HCT116 (cell line): ENCODE measurements around the gene RBM38. TPM values are rescaled to one million over a fixed set of nuclear protein-coding genes. Genes with fewer than 3 reads are reported as not detected.

Experiments used
- ATAC-seq: fragments of 200-7000 bp; cut with Tn5 transposase; 2 replicates; pipeline ENCODE4 v1.9.1; 2020; ENCODE audit warnings: mild to moderate bottlenecking, moderate library complexity
- BruUV-seq: library from RNA; stranded (reverse); fragments of 400-500 nt; replicated peaks from 2 replicates; lab custom pipeline; 2021; lab: Mats Ljungman, UMichigan
- CTCF ChIA-PET: fragments of 300-600 bp; sonication (Branson Sonifier 250); formaldehyde crosslinking; loops from one replicate; lab custom pipeline; 2021; ENCODE audit warnings: antibody characterized with exemption; lab: Charles Lee
- POLR2A ChIA-PET: fragments of 300-600, 350-600 bp; sonication (Branson Sonifier 250); formaldehyde crosslinking; loops from one replicate; lab custom pipeline; 2021; ENCODE audit warnings: antibody characterized with exemption; lab: Charles Lee
- RAD21 ChIA-PET, 2 experiments: fragments of 300-600 bp; sonication (Branson Sonifier 250); formaldehyde crosslinking; loops; one replicate each; lab custom pipeline; 2023; ENCODE audit warnings: low total read pairs in 2 of 2; ENCODE audit not compliant: uncharacterized antibody in 2 of 2, unreplicated experiment in 2 of 2, low non-redundant PET in 1 of 2; lab: Charles Lee
- DNase-seq: peaks from one replicate; pipeline ENCODE4 v3.0.0-alpha.2; 2010; ENCODE audit warnings: low read depth, low spot score
- H2AFZ ChIP-seq: fragments of 200-600 bp; shearing (Covaris generic), sonication (generic); 2 replicates; pipeline ENCODE4 v1.6.1; 2017; ENCODE audit warnings: low read depth, mixed run types, mixed read lengths, antibody characterized with exemption, low read length; ENCODE audit not compliant: poor library complexity, severe bottlenecking
- H3K27ac ChIP-seq: 2 replicates; pipeline ENCODE4 v1.5.1; 2012; ENCODE audit warnings: low read depth, low read length
- H3K27me3 ChIP-seq: fragments of 200-600 bp; sonication (generic); 2 replicates; pipeline ENCODE4 v1.6.1; 2016; ENCODE audit warnings: mixed run types, low read length, mixed read lengths; ENCODE audit not compliant: insufficient read depth
- H3K36me3 ChIP-seq, 2 experiments: fragments of 200-500 bp in 1 of 2; fragments of 200-600 bp in 1 of 2; sonication (Bioruptor generic) in 1 of 2; sonication (generic) in 1 of 2; 2 replicates each; pipeline versions ENCODE4 v1.5.1 to v1.6.1; 2014 to 2016; ENCODE audit warnings: low read length in 2 of 2, inconsistent platforms in 1 of 2, mixed read lengths in 1 of 2, mixed run types in 1 of 2; ENCODE audit not compliant: insufficient read depth in 2 of 2, control insufficient read depth in 1 of 2
- H3K4me1 ChIP-seq, 2 experiments: fragments of 200-600 bp in 1 of 2; sonication (generic) in 1 of 2; 2 replicates each; pipeline versions ENCODE4 v1.5.1 to v1.6.1; 2012 to 2017; ENCODE audit warnings: low read length in 2 of 2, inconsistent platforms in 1 of 2, mild to moderate bottlenecking in 1 of 2, mixed read lengths in 1 of 2, mixed run types in 1 of 2, moderate library complexity in 1 of 2; ENCODE audit not compliant: insufficient read depth in 2 of 2, control insufficient read depth in 1 of 2
- H3K4me2 ChIP-seq: fragments of 200-600 bp; sonication (generic); 2 replicates; pipeline ENCODE4 v1.6.1; 2017; ENCODE audit warnings: mixed run types, low read length, mixed read lengths
- H3K4me3 ChIP-seq, 2 experiments: fragments of 200-600 bp in 1 of 2; sonication (generic) in 1 of 2; replicated peaks in 1 of 2; 2 replicates each; pipeline ENCODE4 v1.5.1; 2011 to 2016; ENCODE audit warnings: low read length in 2 of 2, control low read depth in 1 of 2, low read depth in 1 of 2, mild to moderate bottlenecking in 1 of 2, mixed read lengths in 1 of 2, mixed run types in 1 of 2
- H3K79me2 ChIP-seq: fragments of 200-600 bp; sonication (generic); 2 replicates; pipeline ENCODE4 v1.6.1; 2017; ENCODE audit warnings: mild to moderate bottlenecking, mixed run types, low read length, moderate library complexity, mixed read lengths; ENCODE audit not compliant: insufficient read depth
- H3K9ac ChIP-seq: fragments of 200-600 bp; sonication (generic); 2 replicates; pipeline ENCODE4 v1.6.1; 2016; ENCODE audit warnings: low read length, mixed read lengths
- H3K9me2 ChIP-seq: fragments of 200-600 bp; sonication (generic), shearing (Covaris generic); 2 replicates; pipeline ENCODE4 v1.6.1; 2017; ENCODE audit warnings: mixed run types, mild to moderate bottlenecking, moderate library complexity; ENCODE audit not compliant: insufficient read depth
- H3K9me3 ChIP-seq, 2 experiments: fragments of 200-500 bp in 1 of 2; fragments of 200-600 bp in 1 of 2; sonication (Bioruptor generic) in 1 of 2; sonication (generic) in 1 of 2; 2 replicates each; pipeline ENCODE4 v1.6.1; 2014 to 2017; ENCODE audit warnings: low read length in 2 of 2, mixed read lengths in 2 of 2, inconsistent platforms in 1 of 2, low read depth in 1 of 2, mild to moderate bottlenecking in 1 of 2, mixed run types in 1 of 2, moderate library complexity in 1 of 2; ENCODE audit not compliant: control insufficient read depth in 1 of 2, insufficient read depth in 1 of 2
- H4K20me1 ChIP-seq: fragments of 200-600 bp; sonication (generic), shearing (Covaris generic); 2 replicates; pipeline ENCODE4 v1.6.1; 2017; ENCODE audit warnings: mixed run types, mild to moderate bottlenecking, moderate library complexity; ENCODE audit not compliant: insufficient read depth
- CBX3 ChIP-seq: IDR thresholded peaks from 2 replicates; pipeline ENCODE4 v1.6.1; 2012; ENCODE audit warnings: low read depth
- ELF1 ChIP-seq: IDR thresholded peaks from 2 replicates; pipeline ENCODE4 v1.6.1; 2012; ENCODE audit warnings: low read depth, borderline replicate concordance
- EZH2 ChIP-seq: fragments of 200-600 bp; sonication (generic); IDR thresholded peaks from 2 replicates; pipeline ENCODE4 v1.6.1; 2017; ENCODE audit warnings: antibody characterized with exemption, mixed run types
- EZH2phosphoT487 ChIP-seq: fragments of 200-600 bp; IDR thresholded peaks from 2 replicates; pipeline ENCODE4 v1.6.1; 2018; ENCODE audit warnings: antibody characterized with exemption, borderline replicate concordance
- FOSL1 ChIP-seq: IDR thresholded peaks from 2 replicates; pipeline ENCODE4 v1.6.1; 2012; ENCODE audit warnings: low read depth
- JUND ChIP-seq: IDR thresholded peaks from 2 replicates; pipeline ENCODE4 v1.6.1; 2012
- POLR2A ChIP-seq: IDR thresholded peaks from 2 replicates; pipeline ENCODE4 v1.7.0; 2011; ENCODE audit warnings: borderline replicate concordance; ENCODE audit not compliant: insufficient read depth, insufficient read length; ENCODE audit errors: extremely low read depth
- POLR2AphosphoS5 ChIP-seq: IDR thresholded peaks from 2 replicates; pipeline ENCODE4 v1.6.1; 2011; ENCODE audit warnings: mild to moderate bottlenecking, low read depth, low read length, moderate library complexity
- RAD21 ChIP-seq: IDR thresholded peaks from 2 replicates; pipeline ENCODE4 v1.6.1; 2012; ENCODE audit warnings: low read depth, mild to moderate bottlenecking
- SIN3A ChIP-seq: IDR thresholded peaks from 2 replicates; pipeline ENCODE4 v1.6.1; 2012; ENCODE audit warnings: low read depth
- SRF ChIP-seq: IDR thresholded peaks from 2 replicates; pipeline ENCODE4 v1.6.1; 2012; ENCODE audit warnings: low read depth
- ZFX ChIP-seq: fragments of 450-650 bp; IDR thresholded peaks from 2 replicates; pipeline ENCODE4 v1.6.1; 2017
- intact Hi-C: fragments of 100-400 bp; cut with micrococcal nuclease; formaldehyde crosslinking; loops from 2 replicates; pipeline ENCODE4 v1.10.0; 2022
- total RNA-seq: library from RNA; stranded (reverse); gene quantifications from one replicate; pipeline ENCODE4 v1.2.1, GENCODE V29; 2021; ENCODE audit not compliant: unreplicated experiment
- TF ChIP-seq, protein P1 (sequence below): IDR thresholded peaks from 2 replicates; pipeline ENCODE4 v1.6.1; 2012
- TF ChIP-seq, protein P2 (sequence below): IDR thresholded peaks from 2 replicates; pipeline ENCODE4 v1.6.1; 2011; ENCODE audit warnings: mild to moderate bottlenecking, low read length, moderate library complexity; ENCODE audit not compliant: insufficient replicate concordance; ENCODE audit errors: extremely low read depth

Gene RBM38
- total RNA-seq, 1 experiment from 2014 or later = 36.2 TPM

DNA sequence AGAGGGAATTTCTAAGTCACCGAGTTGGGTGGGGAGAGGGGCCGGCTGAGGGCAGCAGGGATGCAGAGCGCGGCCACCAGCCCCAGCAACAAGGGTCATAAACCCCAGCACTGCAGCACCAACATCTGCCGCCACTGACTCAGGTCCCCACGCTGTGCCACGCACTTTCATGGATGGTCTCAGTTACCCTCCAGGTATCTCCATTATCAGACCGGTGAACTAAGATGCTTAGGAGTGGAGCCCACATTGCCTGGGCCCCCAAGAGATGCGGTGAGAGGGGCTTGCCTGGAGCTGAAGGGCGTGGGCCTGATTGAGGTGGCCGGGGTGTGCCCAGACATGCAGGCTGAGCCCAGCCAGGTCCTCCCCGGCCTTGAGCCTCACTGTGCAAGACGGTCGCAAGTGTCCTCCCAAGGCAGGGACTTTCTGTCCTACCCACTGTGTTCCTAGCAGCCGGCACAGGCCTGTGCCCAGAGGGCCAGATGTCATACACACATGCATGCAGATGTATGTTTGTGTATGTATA, 19.3 kb downstream of the RBM38 start:
- ChIA-PET POLR2A (no interaction called here), CTCF (no interaction called here), RAD21 (no interaction called here)
- H3K27ac ChIP-seq = no peak overlapping the region
- TF ChIP-seq CBX3 = no peak
- TF ChIP-seq ELF1 = no peak
- TF ChIP-seq POLR2AphosphoS5 = no peak
- no peak for TF ChIP-seq SRF
- no peak for TF ChIP-seq POLR2A
- no peak for TF ChIP-seq FOSL1
- TF ChIP-seq SIN3A = no peak
- no peak for TF ChIP-seq JUND
- TF ChIP-seq ZFX = no peak
- TF ChIP-seq, protein P1, sequence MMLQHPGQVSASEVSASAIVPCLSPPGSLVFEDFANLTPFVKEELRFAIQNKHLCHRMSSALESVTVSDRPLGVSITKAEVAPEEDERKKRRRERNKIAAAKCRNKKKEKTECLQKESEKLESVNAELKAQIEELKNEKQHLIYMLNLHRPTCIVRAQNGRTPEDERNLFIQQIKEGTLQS = no peak
- TF ChIP-seq RAD21 = no peak
- no peak for TF ChIP-seq EZH2
- TF ChIP-seq EZH2phosphoT487 = no peak
- H3K9ac ChIP-seq = no peak overlapping the region
- H3K9me3 ChIP-seq = no peaks in the 10 kb centered on the region
- H3K27me3 ChIP-seq = no peaks in the 10 kb centered on the region
- H3K4me2 ChIP-seq = no peak overlapping the region
- H3K9me2 ChIP-seq = no peaks in the 10 kb centered on the region
- BruUV-seq = no TSS peak
- H3K36me3 ChIP-seq = peaks cover 2 to 11% of the 10 kb centered on the region in 2 experiments; a peak in 2 of 4 replicates
- ATAC-seq (no peak), DNase-seq (no peak)
- H2AFZ ChIP-seq = no peak overlapping the region
- intact Hi-C loops = no loop called here
- no peaks in the 10 kb centered on the region for H3K79me2 ChIP-seq
- H3K4me3 ChIP-seq = no peak overlapping the region
- no peaks in the 10 kb centered on the region for H4K20me1 ChIP-seq
- peaks cover 0 to 5% of the 10 kb centered on the region in 2 experiments; a peak in 2 of 4 replicates for H3K4me1 ChIP-seq

DNA sequence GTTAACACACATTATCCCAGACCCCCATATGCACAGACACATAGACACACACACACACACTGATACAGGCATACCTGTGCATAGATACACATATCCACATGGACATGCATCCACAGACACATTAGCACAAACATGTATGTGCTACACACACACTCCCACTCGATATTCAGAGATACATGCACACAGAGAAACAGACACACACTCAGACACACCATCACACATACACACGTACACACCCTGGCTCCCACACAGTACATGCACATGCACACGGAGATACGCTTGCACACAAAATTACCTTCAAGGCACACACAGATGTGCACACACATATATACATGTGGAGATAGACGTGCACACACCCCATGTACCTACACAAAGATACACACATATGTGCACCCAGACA, 19.7 kb downstream of the RBM38 start:
- intact Hi-C loops = no loop called here
- CTCF ChIA-PET = no interaction called here
- BruUV-seq = no TSS peak
- H3K4me1 ChIP-seq = peaks cover 0 to 5% of the 10 kb centered on the region in 2 experiments; a peak in 2 of 4 replicates
- no peak overlapping the region for H3K4me2 ChIP-seq
- no peaks in the 10 kb centered on the region for H3K9me3 ChIP-seq
- H2AFZ ChIP-seq = no peak overlapping the region
- H3K27me3 ChIP-seq = no peaks in the 10 kb centered on the region
- peaks cover 2 to 11% of the 10 kb centered on the region in 2 experiments; a peak in 2 of 4 replicates for H3K36me3 ChIP-seq
- POLR2A ChIA-PET = no interaction called here
- TF ChIP-seq, protein P2, sequence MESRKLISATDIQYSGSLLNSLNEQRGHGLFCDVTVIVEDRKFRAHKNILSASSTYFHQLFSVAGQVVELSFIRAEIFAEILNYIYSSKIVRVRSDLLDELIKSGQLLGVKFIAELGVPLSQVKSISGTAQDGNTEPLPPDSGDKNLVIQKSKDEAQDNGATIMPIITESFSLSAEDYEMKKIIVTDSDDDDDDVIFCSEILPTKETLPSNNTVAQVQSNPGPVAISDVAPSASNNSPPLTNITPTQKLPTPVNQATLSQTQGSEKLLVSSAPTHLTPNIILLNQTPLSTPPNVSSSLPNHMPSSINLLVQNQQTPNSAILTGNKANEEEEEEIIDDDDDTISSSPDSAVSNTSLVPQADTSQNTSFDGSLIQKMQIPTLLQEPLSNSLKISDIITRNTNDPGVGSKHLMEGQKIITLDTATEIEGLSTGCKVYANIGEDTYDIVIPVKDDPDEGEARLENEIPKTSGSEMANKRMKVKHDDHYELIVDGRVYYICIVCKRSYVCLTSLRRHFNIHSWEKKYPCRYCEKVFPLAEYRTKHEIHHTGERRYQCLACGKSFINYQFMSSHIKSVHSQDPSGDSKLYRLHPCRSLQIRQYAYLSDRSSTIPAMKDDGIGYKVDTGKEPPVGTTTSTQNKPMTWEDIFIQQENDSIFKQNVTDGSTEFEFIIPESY = no peak
- H3K27ac ChIP-seq = no peak overlapping the region
- no peak overlapping the region for H3K4me3 ChIP-seq
- RAD21 ChIA-PET = no interaction called here
- no peak for DNase-seq
- no peaks in the 10 kb centered on the region for H3K9me2 ChIP-seq
- ATAC-seq = no peak
- H3K9ac ChIP-seq = no peak overlapping the region
- H4K20me1 ChIP-seq = no peaks in the 10 kb centered on the region
- H3K79me2 ChIP-seq = no peaks in the 10 kb centered on the region
